Trophoblast cell (in vitro differentiated cells and primary cell): Measurements from ENCODE around the gene ARHGAP33.
A peak's percentile ranks its signal among the peaks of the same experiment; 100 is the strongest.

Experiments
- DNase-seq, 2 donors: peaks; one replicate each; pipeline ENCODE4 v3.0.0-alpha.2; 2016
- H2AFZ ChIP-seq: 2 replicates; pipeline ENCODE4 v1.6.1; 2013; ENCODE audit warnings: low read length, moderate library complexity, mild to moderate bottlenecking; ENCODE audit not compliant: insufficient read depth, poor library complexity
- H2AK5ac ChIP-seq: 2 replicates; pipeline ENCODE4 v1.6.1; 2013; ENCODE audit warnings: mild to moderate bottlenecking, low read length
- H2BK120ac ChIP-seq: 2 replicates; pipeline ENCODE4 v1.6.1; 2013; ENCODE audit warnings: low read length, mild to moderate bottlenecking, moderate library complexity; ENCODE audit not compliant: insufficient read depth, poor library complexity
- H2BK12ac ChIP-seq: 2 replicates; pipeline ENCODE4 v1.6.1; 2013; ENCODE audit warnings: mild to moderate bottlenecking, low read length, moderate library complexity
- H2BK5ac ChIP-seq: 2 replicates; pipeline ENCODE4 v1.6.1; 2013; ENCODE audit warnings: low read length, low read depth, moderate library complexity, mild to moderate bottlenecking; ENCODE audit not compliant: poor library complexity
- H3K14ac ChIP-seq: 2 replicates; pipeline ENCODE4 v1.6.1; 2013; ENCODE audit warnings: mild to moderate bottlenecking, low read length
- H3K18ac ChIP-seq: 2 replicates; pipeline ENCODE4 v1.6.1; 2013; ENCODE audit warnings: mild to moderate bottlenecking, low read length
- H3K23ac ChIP-seq: 2 replicates; pipeline ENCODE4 v1.6.1; 2013; ENCODE audit warnings: low read length
- H3K27ac ChIP-seq: 2 replicates; pipeline ENCODE4 v1.5.1; 2013; ENCODE audit warnings: low read depth, mild to moderate bottlenecking, inconsistent platforms, low read length, moderate library complexity
- H3K27me3 ChIP-seq: 2 replicates; pipeline ENCODE4 v1.6.1; 2013; ENCODE audit warnings: inconsistent platforms, mild to moderate bottlenecking, low read length, moderate library complexity; ENCODE audit not compliant: insufficient read depth
- H3K36me3 ChIP-seq, 2 experiments: 1 replicate in 1 of 2; 2 replicates in 1 of 2; pipeline ENCODE4 v1.6.1; 2013; ENCODE audit warnings: low read length in 2 of 2, mild to moderate bottlenecking in 2 of 2, moderate library complexity in 1 of 2; ENCODE audit not compliant: insufficient read depth in 2 of 2, control insufficient read depth in 1 of 2
- H3K4ac ChIP-seq: 2 replicates; pipeline ENCODE4 v1.6.1; 2013; ENCODE audit warnings: low read depth, mild to moderate bottlenecking, low read length, moderate library complexity
- H3K4me1 ChIP-seq, 2 experiments: 1 replicate in 1 of 2; 2 replicates in 1 of 2; pipeline ENCODE4 v1.6.1; 2013; ENCODE audit warnings: low read length in 2 of 2, mild to moderate bottlenecking in 2 of 2, moderate library complexity in 1 of 2; ENCODE audit not compliant: insufficient read depth in 2 of 2, control insufficient read depth in 1 of 2
- H3K4me2 ChIP-seq: 2 replicates; pipeline ENCODE4 v1.6.1; 2013; ENCODE audit warnings: inconsistent platforms, mild to moderate bottlenecking, low read length, moderate library complexity
- H3K4me3 ChIP-seq: 2 replicates; pipeline ENCODE4 v1.5.1; 2013; ENCODE audit warnings: mild to moderate bottlenecking, low read depth, low read length, inconsistent platforms
- H3K79me1 ChIP-seq: one replicate; pipeline ENCODE4 v1.6.1; 2013; ENCODE audit warnings: low read length
- H3K79me2 ChIP-seq: 2 replicates; pipeline ENCODE4 v1.6.1; 2013; ENCODE audit warnings: low read length, mild to moderate bottlenecking; ENCODE audit not compliant: control insufficient read depth, insufficient read depth, poor library complexity
- H3K9ac ChIP-seq: 2 replicates; pipeline ENCODE4 v1.6.1; 2013; ENCODE audit warnings: mild to moderate bottlenecking, low read length
- H3K9me3 ChIP-seq: 2 replicates; pipeline ENCODE4 v1.6.1; 2013; ENCODE audit warnings: low read depth, mild to moderate bottlenecking, control low read depth, inconsistent platforms, low read length; ENCODE audit not compliant: insufficient read depth
- H4K12ac ChIP-seq: 2 replicates; pipeline ENCODE4 v1.6.1; 2013; ENCODE audit warnings: low read depth, mild to moderate bottlenecking, low read length, moderate library complexity
- H4K8ac ChIP-seq: 2 replicates; pipeline ENCODE4 v1.6.1; 2013; ENCODE audit warnings: low read depth, mild to moderate bottlenecking, low read length, moderate library complexity
- H4K91ac ChIP-seq: one replicate; pipeline ENCODE4 v1.6.1; 2013; ENCODE audit warnings: low read depth, mild to moderate bottlenecking, low read length, moderate library complexity
- WGBS: extraction: QIAGEN DNeasy Blood & Tissue Kit; methylation state at CpG from one replicate; pipeline ENCODE4 v1.1.7; 2013; ENCODE audit warnings: missing lambda C conversion rate; ENCODE audit not compliant: insufficient read length, insufficient coverage; ENCODE audit errors: extremely low coverage; 5-methylcytosine and 5-hydroxymethylcytosine counted together

Gene ARHGAP33

GRCh38 chr19:35811317-35812219 is 36.2 kb downstream of the ARHGAP33 start:
- WGBS = no CpG with 5 or more reads among the region's 18 CpGs
- no peaks in the 10 kb centered on the region for H3K9me3 ChIP-seq

GRCh38 chr19:35812220-35813042 is 37.1 kb downstream of the ARHGAP33 start, which contains the start of gene PRODH2:
TSS of gene PRODH2 (minus strand) at chr19:35812845. CDS start at chr19:35812805, 40 bp downstream.
- H2BK5ac ChIP-seq = no peak within 1 kb of the TSS
- H3K4me1 ChIP-seq = no peaks in the 10 kb centered on the region
- H4K91ac ChIP-seq = no peak within 1 kb of the TSS
- no peaks in the 10 kb centered on the region for H3K79me2 ChIP-seq
- no peak within 1 kb of the TSS for H3K27ac ChIP-seq
- H3K9ac ChIP-seq = no peak within 1 kb of the TSS
- H2AFZ ChIP-seq = no peak within 1 kb of the TSS
- H2BK12ac ChIP-seq = no peak within 1 kb of the TSS
- no peak within 1 kb of the TSS for H4K8ac ChIP-seq
- H3K4me3 ChIP-seq = no peak within 1 kb of the TSS
- H3K27me3 ChIP-seq = no peaks in the 10 kb centered on the region
- H3K4ac ChIP-seq = no peak within 1 kb of the TSS
- no peaks in the 10 kb centered on the region for H3K79me1 ChIP-seq
- no peak within 1 kb of the TSS for H3K4me2 ChIP-seq
- no peak for DNase-seq
- H3K18ac ChIP-seq = no peak within 1 kb of the TSS
- no peak within 1 kb of the TSS for H3K23ac ChIP-seq
- H4K12ac ChIP-seq = no peak within 1 kb of the TSS
- WGBS = no CpG with 5 or more reads among the region's 26 CpGs
- H3K9me3 ChIP-seq = no peaks in the 10 kb centered on the region
- H3K36me3 ChIP-seq = no peaks in the 10 kb centered on the region
- H2BK120ac ChIP-seq = no peak within 1 kb of the TSS
- no peak within 1 kb of the TSS for H2AK5ac ChIP-seq
- H3K14ac ChIP-seq = no peak within 1 kb of the TSS

More at GRCh38 chr19:35811317-35812219, 36.2 kb downstream of the ARHGAP33 start:
- Histone ChIP-seq H2BK5ac (no peak overlapping the region), H2AFZ (no peak overlapping the region), H3K4ac (no peak overlapping the region), H3K79me2 (no peaks in the 10 kb centered on the region), H3K9ac (no peak overlapping the region), H2AK5ac (no peak overlapping the region), H3K4me1 (no peaks in the 10 kb centered on the region), H3K27ac (no peak overlapping the region), H4K91ac (no peak overlapping the region), H3K23ac (no peak overlapping the region), H2BK12ac (no peak overlapping the region), H3K79me1 (no peaks in the 10 kb centered on the region), H4K8ac (no peak overlapping the region), H3K36me3 (no peaks in the 10 kb centered on the region), H3K4me2 (no peak overlapping the region), H4K12ac (no peak overlapping the region), H3K27me3 (no peaks in the 10 kb centered on the region), H3K4me3 (no peak overlapping the region), H3K14ac (no peak overlapping the region), H2BK120ac (no peak overlapping the region), H3K18ac (no peak overlapping the region)
- DNase-seq = peak; percentile 44 to 71

- no peaks in the 10 kb centered on the region for H3K4me1 ChIP-seq
- H4K91ac ChIP-seq = no peak overlapping the region
- no peak overlapping the region for H4K12ac ChIP-seq
- H2BK5ac ChIP-seq = no peak overlapping the region
- H3K9ac ChIP-seq = no peak overlapping the region
- H2AFZ ChIP-seq = no peak overlapping the region
- no peaks in the 10 kb centered on the region for H3K79me2 ChIP-seq
- no peak overlapping the region for H3K4me3 ChIP-seq
- no peak overlapping the region for H2AK5ac ChIP-seq
- no peaks in the 10 kb centered on the region for H3K9me3 ChIP-seq
- H3K14ac ChIP-seq = no peak overlapping the region
- no peak overlapping the region for H3K4ac ChIP-seq
- H2BK120ac ChIP-seq = no peak overlapping the region
- no CpG with 5 or more reads among the region's 11 CpGs for WGBS
- H3K23ac ChIP-seq = no peak overlapping the region
- H3K27ac ChIP-seq = no peak overlapping the region
- no peak overlapping the region for H4K8ac ChIP-seq
- no peaks in the 10 kb centered on the region for H3K27me3 ChIP-seq
- H3K18ac ChIP-seq = no peak overlapping the region
- H3K79me1 ChIP-seq = no peaks in the 10 kb centered on the region
- no peak for DNase-seq
- H3K36me3 ChIP-seq = no peaks in the 10 kb centered on the region
- H3K4me2 ChIP-seq = no peak overlapping the region
- H2BK12ac ChIP-seq = no peak overlapping the region
Measured at GRCh38 chr19:35813043-35813890, 37.9 kb downstream of the ARHGAP33 start.

- H2BK120ac ChIP-seq = no peak overlapping the region
- H3K9me3 ChIP-seq = no peaks in the 10 kb centered on the region
- H3K27me3 ChIP-seq = no peaks in the 10 kb centered on the region
- no peak overlapping the region for H3K18ac ChIP-seq
- no peak overlapping the region for H3K23ac ChIP-seq
- H2BK5ac ChIP-seq = no peak overlapping the region
- H3K4me3 ChIP-seq = no peak overlapping the region
- H3K79me2 ChIP-seq = no peaks in the 10 kb centered on the region
- no peak overlapping the region for H2BK12ac ChIP-seq
- H3K4ac ChIP-seq = no peak overlapping the region
- H4K91ac ChIP-seq = no peak overlapping the region
- no peak overlapping the region for H3K4me2 ChIP-seq
- H3K9ac ChIP-seq = no peak overlapping the region
- H4K8ac ChIP-seq = no peak overlapping the region
- no peak overlapping the region for H2AFZ ChIP-seq
- no CpG with 5 or more reads among the region's 6 CpGs for WGBS
- no peaks in the 10 kb centered on the region for H3K79me1 ChIP-seq
- H3K27ac ChIP-seq = no peak overlapping the region
- no peak for DNase-seq
- H3K4me1 ChIP-seq = no peaks in the 10 kb centered on the region
- no peak overlapping the region for H3K14ac ChIP-seq
- H3K36me3 ChIP-seq = no peaks in the 10 kb centered on the region
- no peak overlapping the region for H2AK5ac ChIP-seq
- no peak overlapping the region for H4K12ac ChIP-seq
Measured at GRCh38 chr19:35816262-35816661, 40.9 kb downstream of the ARHGAP33 start.
